ENCODE results near the gene WDR45B. TPM values are rescaled to one million over a fixed set of nuclear protein-coding genes. Genes with fewer than 3 reads are reported as not detected.

Gene WDR45B
- total RNA-seq, 1 experiment from 2014 or later: 110 TPM

DNA sequence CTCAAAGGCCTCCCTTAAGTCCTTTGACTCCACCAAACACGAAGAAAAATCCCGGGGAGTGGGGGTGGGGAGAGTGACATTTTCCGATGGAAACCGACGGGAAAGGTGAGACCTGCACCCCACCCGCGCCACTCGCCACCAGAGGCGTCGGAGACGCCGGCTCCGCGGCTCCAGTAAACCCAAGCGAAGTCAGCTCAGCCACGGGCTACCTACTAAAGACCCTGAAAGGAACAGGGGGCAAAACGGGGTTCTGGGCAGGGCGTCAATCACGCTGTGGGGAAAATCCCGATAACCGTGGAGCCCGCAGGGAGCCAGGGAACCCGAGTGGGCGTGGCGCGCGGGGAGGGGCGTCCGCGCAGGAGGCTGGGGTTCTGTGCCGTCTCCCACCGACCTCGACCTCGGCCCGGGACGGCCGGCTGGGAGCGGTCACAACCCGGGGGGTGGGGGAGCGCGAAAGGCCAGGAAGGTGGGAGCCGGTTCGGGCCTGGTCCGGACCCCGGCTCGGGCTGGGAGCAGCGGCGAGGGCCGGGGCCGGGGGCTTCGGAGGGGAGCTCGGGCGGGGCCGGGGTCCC, 565 bp downstream of the WDR45B start:
- Histone ChIP-seq H2AFZ (ENCODE audit: low read length) (no peak overlapping the region), H2BK5ac (ENCODE audit: insufficient read length, low read length) (no peak overlapping the region), H4K5ac (ENCODE audit: insufficient read length, low read depth, low read length) (no peak overlapping the region), H3K4me1 (ENCODE audit: insufficient read depth, low read length) (no peaks in the 10 kb centered on the region; the same call in 1 of the 2 replicates), H2BK120ac (ENCODE audit: low read depth, low read length, poor library complexity, severe bottlenecking) (no peak overlapping the region), H3K4ac (ENCODE audit: low read depth, low read length) (no peak overlapping the region), H3T11ph (ENCODE audit: low read length) (no peak overlapping the region), H3K9me3 (ENCODE audit: control insufficient read depth, low read depth, low read length) (no peaks in the 10 kb centered on the region), H3K79me2 (ENCODE audit: insufficient read depth, low read length) (peaks cover 27% of the 10 kb centered on the region; the same call in 1 of the 2 replicates), H4K20me1 (ENCODE audit: control insufficient read depth, insufficient read depth, insufficient read length) (no peaks in the 10 kb centered on the region), H3K27ac (ENCODE audit: insufficient read length, low read depth, low read length) (no peak overlapping the region), H3K79me1 (ENCODE audit: insufficient read depth, low read depth, low read length, poor library complexity, severe bottlenecking) (peaks cover 13% of the 10 kb centered on the region), H2BK15ac (ENCODE audit: low read depth, low read length) (no peak overlapping the region), H3K4me2 (ENCODE audit: insufficient read depth, insufficient read length, low read length) (peak overlapping the region; percentile 92), H3K56ac (ENCODE audit: insufficient read length, low read depth, low read length) (no peak overlapping the region), H4K8ac (replicated peaks; ENCODE audit: insufficient read length, low read depth, low read length) (no peak overlapping the region), H2AK5ac (ENCODE audit: insufficient read length, low read length) (no peak overlapping the region), H3K14ac (ENCODE audit: insufficient read depth, low read length) (peak overlapping the region; percentile 55; the same call in 1 of the 2 replicates), H3K23me2 (ENCODE audit: insufficient read length, low read depth, low read length, poor library complexity, severe bottlenecking) (peaks cover 8% of the 10 kb centered on the region), H3K27me3 (ENCODE audit: insufficient read depth, low read length) (no peaks in the 10 kb centered on the region), H3K18ac (ENCODE audit: insufficient read length, low read depth, low read length) (no peak overlapping the region), H2BK12ac (ENCODE audit: insufficient read length, low read depth, low read length) (no peak overlapping the region), H3K23ac (ENCODE audit: insufficient read length, low read depth, low read length) (no peak overlapping the region), H4K91ac (ENCODE audit: insufficient read length, low read depth, low read length) (no peak overlapping the region), H3K9ac (ENCODE audit: extremely low read depth, insufficient read length, low read length) (peak overlapping the region; percentile 57), H2BK20ac (ENCODE audit: low read depth, low read length, poor library complexity, severe bottlenecking) (no peak overlapping the region)
- no CpG with 5 or more reads among the region's 54 CpGs for WGBS (ENCODE audit: extremely low coverage, insufficient read length, low lambda C conversion rate)
- Mint-ChIP-seq H3K9me3 (no peaks in the 10 kb centered on the region), H3K27ac (peak overlapping the region; percentile 28 to 91 (median 73); a peak in 5 of 7 replicates), H3K4me1 (peaks cover 7 to 23% of the 10 kb centered on the region in 2 experiments), H3K4me3 (peak overlapping the region; percentile 83 to 90), H3K36me3 (ENCODE audit: insufficient read depth in 1 of 3, low read depth in 3 of 3) (peaks cover 5 to 19% (median 16%) of the 10 kb centered on the region in 3 experiments; a peak in 5 of 7 replicates), H3K27me3 (ENCODE audit: low read depth) (peaks cover 8% of the 10 kb centered on the region)
- no peak for DNase-seq
- TF ChIP-seq, protein P1, sequence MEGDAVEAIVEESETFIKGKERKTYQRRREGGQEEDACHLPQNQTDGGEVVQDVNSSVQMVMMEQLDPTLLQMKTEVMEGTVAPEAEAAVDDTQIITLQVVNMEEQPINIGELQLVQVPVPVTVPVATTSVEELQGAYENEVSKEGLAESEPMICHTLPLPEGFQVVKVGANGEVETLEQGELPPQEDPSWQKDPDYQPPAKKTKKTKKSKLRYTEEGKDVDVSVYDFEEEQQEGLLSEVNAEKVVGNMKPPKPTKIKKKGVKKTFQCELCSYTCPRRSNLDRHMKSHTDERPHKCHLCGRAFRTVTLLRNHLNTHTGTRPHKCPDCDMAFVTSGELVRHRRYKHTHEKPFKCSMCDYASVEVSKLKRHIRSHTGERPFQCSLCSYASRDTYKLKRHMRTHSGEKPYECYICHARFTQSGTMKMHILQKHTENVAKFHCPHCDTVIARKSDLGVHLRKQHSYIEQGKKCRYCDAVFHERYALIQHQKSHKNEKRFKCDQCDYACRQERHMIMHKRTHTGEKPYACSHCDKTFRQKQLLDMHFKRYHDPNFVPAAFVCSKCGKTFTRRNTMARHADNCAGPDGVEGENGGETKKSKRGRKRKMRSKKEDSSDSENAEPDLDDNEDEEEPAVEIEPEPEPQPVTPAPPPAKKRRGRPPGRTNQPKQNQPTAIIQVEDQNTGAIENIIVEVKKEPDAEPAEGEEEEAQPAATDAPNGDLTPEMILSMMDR (conservative IDR thresholded peaks at IDR 0.05): no peak
